GM12878 (cell line): ENCODE measurements around the gene USP26. TPM values are rescaled to one million over a fixed set of nuclear protein-coding genes. Genes with fewer than 3 reads are reported as not detected.

Experiments used
- BHLHE40 ChIP-seq, 2 experiments: fragments of 450-650 bp in 1 of 2; IDR thresholded peaks; 2 replicates each; pipeline ENCODE4 v1.6.1; 2011 to 2017; ENCODE audit warnings: low read depth in 2 of 2, borderline replicate concordance in 1 of 2, improper control_type of control experiment in 1 of 2, low read length in 1 of 2, mild to moderate bottlenecking in 1 of 2
- BMI1 ChIP-seq: fragments of 450-650 bp; IDR thresholded peaks from 2 replicates; pipeline ENCODE4 v1.6.1; 2016; ENCODE audit warnings: mild to moderate bottlenecking, moderate library complexity, borderline replicate concordance
- SUZ12 ChIP-seq: fragments of 200-600 bp; sonication (generic); IDR thresholded peaks from one replicate; pipeline ENCODE4 v1.6.1; 2018; ENCODE audit warnings: antibody characterized with exemption, mild to moderate bottlenecking; ENCODE audit not compliant: unreplicated experiment
- polyA plus RNA-seq, 11 experiments: library from polyadenylated mRNA; depleted of rRNA in 4 of 11; unstranded in 6 of 11; stranded (reverse) in 5 of 11; fragments of >200 nt; fragmentation: Nextera tagmentation in 4 of 11; fragmentation: Illumina TruSeq in 1 of 11; extraction: Ambion mirVana in 4 of 11; extraction: Trizol in 1 of 11; gene quantifications; 1 replicate in 1 of 11; 2 replicates in 10 of 11; pipeline versions ENCODE4 v1.2.1 to v1.2.3, GENCODE V29; 2011 to 2016; ENCODE audit warnings: inconsistent platforms in 2 of 11, missing spikeins in 2 of 11, low read depth in 1 of 11
- total RNA-seq, 4 experiments: library from RNA; depleted of rRNA in 3 of 4; stranded (reverse); fragments of >200 nt in 3 of 4; fragmentation: Illumina TruSeq in 1 of 4; extraction: Trizol in 1 of 4; gene quantifications; 2 replicates each; pipeline versions ENCODE4 v1.2.1 to v1.2.3, GENCODE V29; 2013 to 2021
- TF ChIP-seq, protein P1 (sequence below): fragments of 150-350 bp; IDR thresholded peaks from 2 replicates; pipeline ENCODE4 v1.6.1; 2014; ENCODE audit warnings: mild to moderate bottlenecking, low read depth, low read length
- TF ChIP-seq, protein P2 (sequence below): fragments of 450-650 bp; formaldehyde crosslinking; IDR thresholded peaks from 2 replicates; pipeline ENCODE4 v1.5.0; 2022; ENCODE audit warnings: mild to moderate bottlenecking, missing genetic modification characterization
- TF ChIP-seq, protein P3 (sequence below): IDR thresholded peaks from 2 replicates; pipeline ENCODE4 v1.6.1; 2011; ENCODE audit warnings: mild to moderate bottlenecking, low read depth, low read length, moderate library complexity; ENCODE audit not compliant: insufficient replicate concordance

The USP26 gene
- total and polyA plus RNA-seq, 10 of the 15 experiments (the other 5 are each of a cell fraction or from before 2014, with no cell fraction given) = not detected

DNA sequence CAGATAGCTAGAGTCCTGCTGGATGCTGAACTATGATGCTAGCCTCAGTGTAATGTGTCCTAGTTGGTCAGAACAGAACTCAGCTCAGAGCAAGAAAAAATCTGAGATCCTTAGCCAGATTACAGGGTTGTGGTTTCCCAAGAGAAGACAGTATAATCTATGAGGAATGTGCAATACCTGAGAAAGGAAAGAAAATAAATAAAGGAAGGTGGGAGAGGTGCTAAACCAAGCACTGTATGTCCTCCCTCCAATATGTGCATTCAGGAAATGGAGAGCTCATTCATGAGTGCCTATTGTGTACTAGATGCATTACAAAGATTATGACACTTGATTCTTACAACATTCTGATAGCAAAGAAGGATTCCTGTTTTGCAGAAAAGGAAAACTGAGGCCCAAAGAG is 7.5 kb downstream of the USP26 start (continued):
- TF ChIP-seq, protein P1, sequence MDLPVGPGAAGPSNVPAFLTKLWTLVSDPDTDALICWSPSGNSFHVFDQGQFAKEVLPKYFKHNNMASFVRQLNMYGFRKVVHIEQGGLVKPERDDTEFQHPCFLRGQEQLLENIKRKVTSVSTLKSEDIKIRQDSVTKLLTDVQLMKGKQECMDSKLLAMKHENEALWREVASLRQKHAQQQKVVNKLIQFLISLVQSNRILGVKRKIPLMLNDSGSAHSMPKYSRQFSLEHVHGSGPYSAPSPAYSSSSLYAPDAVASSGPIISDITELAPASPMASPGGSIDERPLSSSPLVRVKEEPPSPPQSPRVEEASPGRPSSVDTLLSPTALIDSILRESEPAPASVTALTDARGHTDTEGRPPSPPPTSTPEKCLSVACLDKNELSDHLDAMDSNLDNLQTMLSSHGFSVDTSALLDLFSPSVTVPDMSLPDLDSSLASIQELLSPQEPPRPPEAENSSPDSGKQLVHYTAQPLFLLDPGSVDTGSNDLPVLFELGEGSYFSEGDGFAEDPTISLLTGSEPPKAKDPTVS = no peak
- TF ChIP-seq, protein P2, sequence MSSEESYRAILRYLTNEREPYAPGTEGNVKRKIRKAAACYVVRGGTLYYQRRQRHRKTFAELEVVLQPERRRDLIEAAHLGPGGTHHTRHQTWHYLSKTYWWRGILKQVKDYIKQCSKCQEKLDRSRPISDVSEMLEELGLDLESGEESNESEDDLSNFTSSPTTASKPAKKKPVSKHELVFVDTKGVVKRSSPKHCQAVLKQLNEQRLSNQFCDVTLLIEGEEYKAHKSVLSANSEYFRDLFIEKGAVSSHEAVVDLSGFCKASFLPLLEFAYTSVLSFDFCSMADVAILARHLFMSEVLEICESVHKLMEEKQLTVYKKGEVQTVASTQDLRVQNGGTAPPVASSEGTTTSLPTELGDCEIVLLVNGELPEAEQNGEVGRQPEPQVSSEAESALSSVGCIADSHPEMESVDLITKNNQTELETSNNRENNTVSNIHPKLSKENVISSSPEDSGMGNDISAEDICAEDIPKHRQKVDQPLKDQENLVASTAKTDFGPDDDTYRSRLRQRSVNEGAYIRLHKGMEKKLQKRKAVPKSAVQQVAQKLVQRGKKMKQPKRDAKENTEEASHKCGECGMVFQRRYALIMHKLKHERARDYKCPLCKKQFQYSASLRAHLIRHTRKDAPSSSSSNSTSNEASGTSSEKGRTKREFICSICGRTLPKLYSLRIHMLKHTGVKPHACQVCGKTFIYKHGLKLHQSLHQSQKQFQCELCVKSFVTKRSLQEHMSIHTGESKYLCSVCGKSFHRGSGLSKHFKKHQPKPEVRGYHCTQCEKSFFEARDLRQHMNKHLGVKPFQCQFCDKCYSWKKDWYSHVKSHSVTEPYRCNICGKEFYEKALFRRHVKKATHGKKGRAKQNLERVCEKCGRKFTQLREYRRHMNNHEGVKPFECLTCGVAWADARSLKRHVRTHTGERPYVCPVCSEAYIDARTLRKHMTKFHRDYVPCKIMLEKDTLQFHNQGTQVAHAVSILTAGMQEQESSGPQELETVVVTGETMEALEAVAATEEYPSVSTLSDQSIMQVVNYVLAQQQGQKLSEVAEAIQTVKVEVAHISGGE (CRISPR knock-in tag) = no peak
- TF ChIP-seq SUZ12 (no peak), BHLHE40 (IDR thresholded peaks at IDR 0.05; ENCODE audit: borderline replicate concordance in 1 of 2, low read depth in 2 of 2, low read length in 1 of 2) (no peak), BMI1 (no peak)
- TF ChIP-seq, protein P3, sequence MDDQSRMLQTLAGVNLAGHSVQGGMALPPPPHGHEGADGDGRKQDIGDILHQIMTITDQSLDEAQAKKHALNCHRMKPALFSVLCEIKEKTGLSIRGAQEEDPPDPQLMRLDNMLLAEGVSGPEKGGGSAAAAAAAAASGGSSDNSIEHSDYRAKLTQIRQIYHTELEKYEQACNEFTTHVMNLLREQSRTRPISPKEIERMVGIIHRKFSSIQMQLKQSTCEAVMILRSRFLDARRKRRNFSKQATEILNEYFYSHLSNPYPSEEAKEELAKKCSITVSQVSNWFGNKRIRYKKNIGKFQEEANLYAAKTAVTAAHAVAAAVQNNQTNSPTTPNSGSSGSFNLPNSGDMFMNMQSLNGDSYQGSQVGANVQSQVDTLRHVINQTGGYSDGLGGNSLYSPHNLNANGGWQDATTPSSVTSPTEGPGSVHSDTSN = no peak
